HEK293T (cell line): ENCODE results near the gene FUCA2.

Experiments
- ARNT ChIP-seq: fragments of 450-650 bp; IDR thresholded peaks from 2 replicates; pipeline ENCODE4 v1.6.1; 2017; ENCODE audit warnings: mild to moderate bottlenecking
- BHLHE40 ChIP-seq: fragments of 450-650 bp; IDR thresholded peaks from 2 replicates; pipeline ENCODE4 v1.6.1; 2016; ENCODE audit warnings: mild to moderate bottlenecking, moderate library complexity, borderline replicate concordance
- CTBP1 ChIP-seq: fragments of 450-650 bp; IDR thresholded peaks from 2 replicates; pipeline ENCODE4 v1.6.1; 2016; ENCODE audit warnings: borderline replicate concordance
- ELF4 ChIP-seq: fragments of 450-650 bp; IDR thresholded peaks from 2 replicates; pipeline ENCODE4 v1.6.1; 2017; ENCODE audit warnings: antibody characterized with exemption
- FOXK2 ChIP-seq: fragments of 450-650 bp; IDR thresholded peaks from 2 replicates; pipeline ENCODE4 v1.6.1; 2016; ENCODE audit warnings: mild to moderate bottlenecking
- FOXM1 ChIP-seq: fragments of 450-650 bp; IDR thresholded peaks from 2 replicates; pipeline ENCODE4 v1.6.1; 2017; ENCODE audit warnings: mild to moderate bottlenecking, borderline replicate concordance
- HDGF ChIP-seq: fragments of 450-650 bp; IDR thresholded peaks from 2 replicates; pipeline ENCODE4 v1.6.1; 2017; ENCODE audit warnings: antibody characterized with exemption, borderline replicate concordance
- L3MBTL2 ChIP-seq: fragments of 450-650 bp; conservative IDR thresholded peaks from 2 replicates; pipeline ENCODE4 v1.6.1; 2016; ENCODE audit warnings: mild to moderate bottlenecking
- LEF1 ChIP-seq: fragments of 450-650 bp; IDR thresholded peaks from 2 replicates; pipeline ENCODE4 v1.6.1; 2017; ENCODE audit warnings: mild to moderate bottlenecking, borderline replicate concordance
- SP1 ChIP-seq: fragments of 450-650 bp; IDR thresholded peaks from 2 replicates; pipeline ENCODE4 v1.6.1; 2017
- SUZ12 ChIP-seq: fragments of 450-650 bp; IDR thresholded peaks from 2 replicates; pipeline ENCODE4 v1.6.1; 2016; ENCODE audit warnings: mild to moderate bottlenecking
- TARDBP ChIP-seq: fragments of 450-650 bp; IDR thresholded peaks from 2 replicates; pipeline ENCODE4 v1.6.1; 2016
- ZNF384 ChIP-seq: fragments of 450-650 bp; IDR thresholded peaks from 2 replicates; pipeline ENCODE4 v1.6.1; 2016
- TF ChIP-seq, protein P1 (sequence below): fragments of 450-650 bp; IDR thresholded peaks from 2 replicates; pipeline ENCODE4 v1.6.1; 2016

DNA sequence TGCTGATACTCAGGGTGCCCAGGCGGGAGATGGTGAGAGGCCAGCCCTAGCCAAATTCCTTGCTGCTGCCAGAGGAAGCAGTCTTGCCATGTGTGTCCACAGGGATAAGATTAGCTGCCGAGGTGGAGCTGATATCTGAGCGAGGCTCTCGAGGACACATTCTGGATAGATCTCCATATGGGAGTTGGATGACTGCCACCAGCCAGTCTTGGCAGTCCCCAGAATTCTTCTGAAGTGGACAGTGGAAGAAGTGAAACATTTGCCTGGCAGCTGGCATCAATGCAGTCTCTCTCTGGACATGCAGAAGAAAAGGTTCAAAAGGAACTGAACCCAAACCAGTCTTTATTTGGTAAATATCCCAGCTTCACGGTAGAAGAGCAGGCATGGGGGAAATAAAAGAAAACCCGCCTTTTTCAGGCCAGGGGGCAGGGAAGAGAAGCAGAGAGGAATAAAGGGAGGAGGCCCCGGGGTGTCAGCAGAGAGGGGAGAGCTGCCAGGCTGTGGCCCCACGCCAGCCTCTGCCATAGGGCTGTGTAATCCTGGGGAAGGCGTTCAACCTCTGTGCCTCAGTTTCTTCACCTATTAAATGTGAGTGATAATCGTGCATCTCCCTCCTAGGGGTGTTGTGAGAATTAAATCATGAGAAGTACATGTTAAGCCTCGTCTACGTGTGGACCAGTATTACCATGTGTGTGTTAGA, 3.7 kb upstream of the FUCA2 start:
- TF ChIP-seq CTBP1 (no peak), LEF1 (no peak), SP1 (no peak), SUZ12 (no peak), FOXM1 (no peak), ZNF384 (no peak), ELF4 (no peak), BHLHE40 (no peak), TARDBP (no peak), FOXK2 (no peak), L3MBTL2 (no peak), HDGF (no peak), ARNT (no peak)
- TF ChIP-seq, protein P1, sequence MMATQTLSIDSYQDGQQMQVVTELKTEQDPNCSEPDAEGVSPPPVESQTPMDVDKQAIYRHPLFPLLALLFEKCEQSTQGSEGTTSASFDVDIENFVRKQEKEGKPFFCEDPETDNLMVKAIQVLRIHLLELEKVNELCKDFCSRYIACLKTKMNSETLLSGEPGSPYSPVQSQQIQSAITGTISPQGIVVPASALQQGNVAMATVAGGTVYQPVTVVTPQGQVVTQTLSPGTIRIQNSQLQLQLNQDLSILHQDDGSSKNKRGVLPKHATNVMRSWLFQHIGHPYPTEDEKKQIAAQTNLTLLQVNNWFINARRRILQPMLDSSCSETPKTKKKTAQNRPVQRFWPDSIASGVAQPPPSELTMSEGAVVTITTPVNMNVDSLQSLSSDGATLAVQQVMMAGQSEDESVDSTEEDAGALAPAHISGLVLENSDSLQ, result no peak
